Left forelimb (tissue), 1 donor: ENCODE data around the gene AKAP13.
A peak's percentile ranks its signal among the peaks of the same experiment; 100 is the strongest.

ENCODE experiments used
- DNase-seq: peaks from one replicate; pipeline ENCODE4 v3.0.0-alpha.2; 2018; ENCODE audit warnings: low spot score

Gene AKAP13

GRCh38 chr15:85741021-85741421 is 360.6 kb downstream of the AKAP13 start:
- DNase-seq = no peak

- no peak for DNase-seq
These were observed 361.3 kb downstream of the AKAP13 start for GRCh38 chr15:85741662-85742061.

- DNase-seq = no peak
These were observed 361.9 kb downstream of the AKAP13 start for GRCh38 chr15:85742186-85742821.

GRCh38 chr15:85743392-85744055 is 363.1 kb downstream of the AKAP13 start:
- DNase-seq = no peak

- DNase-seq = no peak
These were observed 364.2 kb downstream of the AKAP13 start for GRCh38 chr15:85744579-85744978.

GRCh38 chr15:85745023-85745422 is 364.6 kb downstream of the AKAP13 start:
- no peak for DNase-seq

GRCh38 chr15:85745525-85746150 is 365.2 kb downstream of the AKAP13 start:
- DNase-seq = no peak

- no peak for DNase-seq
These were observed 366.2 kb downstream of the AKAP13 start for GRCh38 chr15:85746641-85747040.

- DNase-seq = no peak
These were observed 367.8 kb downstream of the AKAP13 start for GRCh38 chr15:85748176-85748575.

GRCh38 chr15:85748729-85749128 is 368.3 kb downstream of the AKAP13 start:
- no peak for DNase-seq

- peak; percentile 78 for DNase-seq
These were observed 369.1 kb downstream of the AKAP13 start for GRCh38 chr15:85749261-85750151.

GRCh38 chr15:85750319-85751290 is 370.2 kb downstream of the AKAP13 start:
- DNase-seq = peak; percentile 85

GRCh38 chr15:85751291-85752123 is 371.1 kb downstream of the AKAP13 start:
- DNase-seq = peak; percentile 68

- peak; percentile 63 for DNase-seq
These were observed 371.7 kb downstream of the AKAP13 start for GRCh38 chr15:85752124-85752475.

GRCh38 chr15:85752491-85752961 is 372.1 kb downstream of the AKAP13 start:
- peak; percentile 66 for DNase-seq

- no peak for DNase-seq
These were observed 372.9 kb downstream of the AKAP13 start for GRCh38 chr15:85753261-85753660.

- DNase-seq = peak; percentile 47
These were observed 373.5 kb downstream of the AKAP13 start for GRCh38 chr15:85753791-85754452.

- peak; percentile 68 for DNase-seq
These were observed 374.6 kb downstream of the AKAP13 start for GRCh38 chr15:85754989-85755388.

GRCh38 chr15:85755471-85755870 is 375.1 kb downstream of the AKAP13 start:
- peak; percentile 46 for DNase-seq

GRCh38 chr15:85755942-85756341 is 375.5 kb downstream of the AKAP13 start:
- no peak for DNase-seq
